D721Med (cell line): ENCODE measurements around the gene PATL1.

Source experiments
- DNase-seq: peaks from one replicate; pipeline ENCODE4 v3.0.0; 2011; ENCODE audit warnings: low spot score; ENCODE audit not compliant: insufficient read length
- FAIRE-seq: peaks from 2 replicates; lab custom pipeline; 2011; peaks lifted over from hg19 to GRCh38; lab: Jason Lieb, UNC
- CTCF ChIP-seq: IDR thresholded peaks from 2 replicates; pipeline ENCODE4 v1.5.1; 2012; ENCODE audit warnings: mild to moderate bottlenecking, control low read depth; ENCODE audit not compliant: insufficient read depth; ENCODE audit errors: missing control alignments

Gene PATL1

GRCh38 chr11:59680287-59681154 is 11.7 kb upstream of the PATL1 start:
- no peak for DNase-seq
- TF ChIP-seq CTCF = peak; percentile 96
- no peak for FAIRE-seq

GRCh38 chr11:59679347-59679746 is 10.5 kb upstream of the PATL1 start:
- DNase-seq = no peak
- FAIRE-seq = no peak
- no peak for TF ChIP-seq CTCF

DNA sequence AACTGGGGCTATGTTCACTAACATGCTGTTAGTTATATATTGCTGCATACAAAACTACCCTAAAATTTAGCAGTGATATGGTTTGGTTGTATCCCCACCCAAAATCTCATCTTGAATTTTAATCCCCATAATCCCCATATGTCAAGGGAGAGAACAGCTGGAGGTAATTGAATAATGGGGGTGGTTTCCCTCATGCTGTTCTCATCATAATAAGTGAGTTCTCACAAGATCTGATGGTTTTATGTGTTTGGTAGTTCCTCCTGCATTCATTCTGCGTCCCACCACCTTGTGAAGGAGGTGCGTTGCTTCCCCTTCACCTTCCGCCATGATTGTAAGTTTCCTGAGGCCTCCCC is 10.0 kb upstream of the PATL1 start:
- TF ChIP-seq CTCF = no peak
- no peak for DNase-seq
- peak; percentile 46 for FAIRE-seq

GRCh38 chr11:59678118-59678812 is 9.4 kb upstream of the PATL1 start:
- DNase-seq (no peak), FAIRE-seq (no peak)

GRCh38 chr11:59676205-59676604 is 7.4 kb upstream of the PATL1 start:
- no peak for TF ChIP-seq CTCF
- no peak for FAIRE-seq
- DNase-seq = no peak

More at GRCh38 chr11:59678118-59678812, 9.4 kb upstream of the PATL1 start:
- no peak for TF ChIP-seq CTCF

DNA sequence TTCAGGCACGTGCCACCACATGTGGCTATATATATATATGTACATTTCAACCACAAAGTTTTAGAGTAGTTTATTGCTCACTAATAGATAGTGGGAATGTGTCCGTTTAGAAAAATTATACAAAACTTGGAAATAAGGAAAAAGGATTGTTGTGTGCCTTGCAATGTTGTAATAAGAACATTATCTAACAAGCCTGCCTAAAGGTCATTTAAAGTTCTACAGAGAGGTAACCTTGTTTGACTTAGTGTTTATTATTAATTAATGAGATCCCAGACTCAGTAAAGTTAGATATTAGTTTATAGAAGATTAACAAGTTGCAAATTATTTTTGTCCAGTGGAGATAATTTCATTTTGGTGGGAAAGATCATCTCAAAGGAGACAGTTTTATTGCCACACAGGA is 5.5 kb upstream of the PATL1 start:
- FAIRE-seq (no peak), DNase-seq (no peak)
- TF ChIP-seq CTCF = no peak

DNA sequence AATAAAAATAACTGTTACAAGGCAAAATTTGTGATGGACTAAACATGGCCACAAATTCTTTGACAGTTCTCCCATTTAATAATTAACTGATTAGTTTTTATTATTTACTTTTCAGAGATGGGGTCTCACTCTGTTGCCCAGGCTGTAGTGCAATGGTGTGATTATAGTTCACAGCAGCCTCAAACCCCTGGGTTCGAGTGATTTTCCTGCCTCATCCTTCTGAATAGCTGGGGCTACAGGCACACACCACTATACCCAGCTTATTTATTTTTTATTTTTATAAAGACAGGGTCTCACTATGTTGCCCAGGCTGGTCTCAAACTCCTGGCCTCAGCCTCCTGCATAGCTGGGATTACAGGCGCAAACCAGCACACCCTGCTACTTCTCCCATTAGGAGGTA is 4.5 kb upstream of the PATL1 start:
- FAIRE-seq (no peak), DNase-seq (no peak)
- no peak for TF ChIP-seq CTCF
